DOHH2 (cell line): ENCODE results near the gene CCDC15.

Experiments used
- H3F3A ChIP-seq: fragments of 200-600 bp; sonication (generic), shearing (Covaris generic); 2 replicates; pipeline ENCODE4 v1.6.0; 2016; ENCODE audit warnings: antibody characterized with exemption, mild to moderate bottlenecking; ENCODE audit not compliant: control insufficient read depth, insufficient read depth
- H3K27ac ChIP-seq: fragments of 200-600 bp; sonication (generic); 2 replicates; pipeline ENCODE4 v1.5.1; 2014; ENCODE audit warnings: low read depth, mild to moderate bottlenecking, low read length, moderate library complexity
- H3K27me3 ChIP-seq: fragments of 200-600 bp; sonication (generic); 2 replicates; pipeline ENCODE4 v1.6.1; 2014; ENCODE audit warnings: mild to moderate bottlenecking, low read length, mixed read lengths; ENCODE audit not compliant: control insufficient read depth
- H3K36me3 ChIP-seq: fragments of 200-600 bp; sonication (generic); 2 replicates; pipeline ENCODE4 v1.6.1; 2014; ENCODE audit warnings: mild to moderate bottlenecking, low read length, moderate library complexity, mixed read lengths; ENCODE audit not compliant: control insufficient read depth
- H3K4me1 ChIP-seq: fragments of 200-600 bp; sonication (generic); 2 replicates; pipeline ENCODE4 v1.6.1; 2014; ENCODE audit warnings: mild to moderate bottlenecking, low read length, mixed read lengths; ENCODE audit not compliant: control insufficient read depth
- H3K4me2 ChIP-seq: fragments of 200-600 bp; sonication (generic); 2 replicates; pipeline ENCODE4 v1.6.0; 2014; ENCODE audit warnings: mild to moderate bottlenecking, low read length, moderate library complexity
- H3K4me3 ChIP-seq: fragments of 200-600 bp; sonication (generic); 2 replicates; pipeline ENCODE4 v1.5.1; 2014; ENCODE audit warnings: mild to moderate bottlenecking, low read length, mixed read lengths
- H3K79me2 ChIP-seq: fragments of 200-600 bp; sonication (generic); 2 replicates; pipeline ENCODE4 v1.6.1; 2014; ENCODE audit warnings: mild to moderate bottlenecking, low read length, mixed read lengths; ENCODE audit not compliant: control insufficient read depth
- H3K9me2 ChIP-seq: fragments of 200-600 bp; sonication (generic); replicated peaks from 2 replicates; pipeline ENCODE4 v1.6.1; 2014; ENCODE audit warnings: mild to moderate bottlenecking, low read length, mixed read lengths; ENCODE audit not compliant: control insufficient read depth
- H3K9me3 ChIP-seq: fragments of 200-600 bp; sonication (generic); 2 replicates; pipeline ENCODE4 v1.6.1; 2014; ENCODE audit warnings: antibody characterized with exemption, low read length, mixed read lengths; ENCODE audit not compliant: control insufficient read depth, insufficient read depth
- H4K20me1 ChIP-seq: fragments of 200-600 bp; sonication (generic); 2 replicates; pipeline ENCODE4 v1.6.0; 2014; ENCODE audit warnings: low read depth, mild to moderate bottlenecking, antibody characterized with exemption, low read length, moderate library complexity; ENCODE audit not compliant: control insufficient read depth, insufficient read depth
- EZH2phosphoT487 ChIP-seq: fragments of 200-600 bp; sonication (generic); IDR thresholded peaks from 2 replicates; pipeline ENCODE4 v1.6.1; 2017; ENCODE audit warnings: borderline replicate concordance, mild to moderate bottlenecking, antibody characterized with exemption, low read length, moderate library complexity, mixed read lengths
- TF ChIP-seq, protein P1 (sequence below): fragments of 200-600 bp; sonication (generic); IDR thresholded peaks from one replicate; pipeline ENCODE4 v1.5.1; 2014; ENCODE audit warnings: antibody characterized with exemption, mild to moderate bottlenecking, low read depth, low read length; ENCODE audit not compliant: poor library complexity, severe bottlenecking

The CCDC15 gene

DNA sequence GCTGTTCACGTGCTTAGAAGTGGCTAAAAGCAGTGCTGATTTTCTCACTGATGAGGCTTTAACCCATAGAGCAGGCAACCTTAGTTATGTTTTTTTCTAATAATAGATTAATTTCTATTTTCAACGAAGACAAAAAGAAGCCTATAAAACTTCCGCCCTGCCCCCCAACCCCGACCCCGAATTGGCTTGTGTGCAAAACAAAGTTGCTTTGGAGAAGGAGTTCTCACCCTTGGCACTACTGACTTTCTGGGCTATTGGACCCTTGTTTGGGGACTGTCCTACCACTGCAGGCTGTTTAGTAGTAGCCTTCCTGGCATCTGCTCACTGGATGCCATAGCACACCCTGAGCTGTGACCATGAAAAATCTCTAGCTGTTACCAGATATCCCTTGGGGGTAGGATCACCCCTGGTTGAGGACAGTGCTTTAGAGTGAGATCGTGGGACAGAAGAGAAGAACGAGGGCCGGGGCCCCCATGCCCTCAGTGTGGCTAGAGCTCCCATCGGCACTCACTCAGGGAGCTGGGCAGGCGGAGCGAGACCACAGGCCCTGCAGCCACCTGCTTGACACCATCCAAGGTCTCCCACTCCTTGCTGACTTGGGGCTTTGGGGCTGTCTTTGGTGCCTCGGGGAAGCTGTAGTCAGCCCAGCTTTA, 126.0 kb downstream of the CCDC15 start:
- Histone ChIP-seq H4K20me1 (no peaks in the 10 kb centered on the region), H3K4me2 (no peak overlapping the region), H3K9me2 (no peaks in the 10 kb centered on the region), H3K36me3 (no peaks in the 10 kb centered on the region), H3K27ac (no peak overlapping the region), H3K79me2 (no peaks in the 10 kb centered on the region), H3K9me3 (no peaks in the 10 kb centered on the region), H3F3A (no peaks in the 10 kb centered on the region), H3K27me3 (no peaks in the 10 kb centered on the region), H3K4me3 (no peak overlapping the region), H3K4me1 (no peaks in the 10 kb centered on the region)
- TF ChIP-seq, protein P1, sequence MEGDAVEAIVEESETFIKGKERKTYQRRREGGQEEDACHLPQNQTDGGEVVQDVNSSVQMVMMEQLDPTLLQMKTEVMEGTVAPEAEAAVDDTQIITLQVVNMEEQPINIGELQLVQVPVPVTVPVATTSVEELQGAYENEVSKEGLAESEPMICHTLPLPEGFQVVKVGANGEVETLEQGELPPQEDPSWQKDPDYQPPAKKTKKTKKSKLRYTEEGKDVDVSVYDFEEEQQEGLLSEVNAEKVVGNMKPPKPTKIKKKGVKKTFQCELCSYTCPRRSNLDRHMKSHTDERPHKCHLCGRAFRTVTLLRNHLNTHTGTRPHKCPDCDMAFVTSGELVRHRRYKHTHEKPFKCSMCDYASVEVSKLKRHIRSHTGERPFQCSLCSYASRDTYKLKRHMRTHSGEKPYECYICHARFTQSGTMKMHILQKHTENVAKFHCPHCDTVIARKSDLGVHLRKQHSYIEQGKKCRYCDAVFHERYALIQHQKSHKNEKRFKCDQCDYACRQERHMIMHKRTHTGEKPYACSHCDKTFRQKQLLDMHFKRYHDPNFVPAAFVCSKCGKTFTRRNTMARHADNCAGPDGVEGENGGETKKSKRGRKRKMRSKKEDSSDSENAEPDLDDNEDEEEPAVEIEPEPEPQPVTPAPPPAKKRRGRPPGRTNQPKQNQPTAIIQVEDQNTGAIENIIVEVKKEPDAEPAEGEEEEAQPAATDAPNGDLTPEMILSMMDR, result no peak
- TF ChIP-seq EZH2phosphoT487, result no peak

DNA sequence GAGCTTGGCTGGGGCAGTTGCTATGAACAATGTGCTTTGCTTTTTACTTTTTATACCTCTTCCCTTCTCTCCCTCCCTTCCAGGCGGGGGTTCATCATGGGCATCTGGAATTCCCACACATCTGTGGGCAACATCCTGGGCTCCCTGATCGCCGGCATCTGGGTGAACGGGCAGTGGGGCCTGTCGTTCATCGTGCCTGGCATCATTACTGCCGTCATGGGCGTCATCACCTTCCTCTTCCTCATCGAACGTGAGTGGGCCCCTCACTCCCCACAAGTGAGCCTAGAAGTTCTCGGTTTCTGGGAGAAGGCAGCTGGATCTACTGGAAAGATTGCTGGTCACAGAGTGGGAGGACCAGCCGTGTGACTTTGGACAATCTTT, 126.5 kb downstream of the CCDC15 start:
- Histone ChIP-seq H3K27ac (no peak overlapping the region), H3K9me2 (no peaks in the 10 kb centered on the region), H3F3A (no peaks in the 10 kb centered on the region), H3K4me3 (no peak overlapping the region), H4K20me1 (no peaks in the 10 kb centered on the region), H3K79me2 (no peaks in the 10 kb centered on the region), H3K36me3 (no peaks in the 10 kb centered on the region), H3K4me1 (no peaks in the 10 kb centered on the region), H3K9me3 (no peaks in the 10 kb centered on the region), H3K27me3 (no peaks in the 10 kb centered on the region), H3K4me2 (no peak overlapping the region)
- TF ChIP-seq EZH2phosphoT487, result no peak
- TF ChIP-seq, protein P1, result no peak

DNA sequence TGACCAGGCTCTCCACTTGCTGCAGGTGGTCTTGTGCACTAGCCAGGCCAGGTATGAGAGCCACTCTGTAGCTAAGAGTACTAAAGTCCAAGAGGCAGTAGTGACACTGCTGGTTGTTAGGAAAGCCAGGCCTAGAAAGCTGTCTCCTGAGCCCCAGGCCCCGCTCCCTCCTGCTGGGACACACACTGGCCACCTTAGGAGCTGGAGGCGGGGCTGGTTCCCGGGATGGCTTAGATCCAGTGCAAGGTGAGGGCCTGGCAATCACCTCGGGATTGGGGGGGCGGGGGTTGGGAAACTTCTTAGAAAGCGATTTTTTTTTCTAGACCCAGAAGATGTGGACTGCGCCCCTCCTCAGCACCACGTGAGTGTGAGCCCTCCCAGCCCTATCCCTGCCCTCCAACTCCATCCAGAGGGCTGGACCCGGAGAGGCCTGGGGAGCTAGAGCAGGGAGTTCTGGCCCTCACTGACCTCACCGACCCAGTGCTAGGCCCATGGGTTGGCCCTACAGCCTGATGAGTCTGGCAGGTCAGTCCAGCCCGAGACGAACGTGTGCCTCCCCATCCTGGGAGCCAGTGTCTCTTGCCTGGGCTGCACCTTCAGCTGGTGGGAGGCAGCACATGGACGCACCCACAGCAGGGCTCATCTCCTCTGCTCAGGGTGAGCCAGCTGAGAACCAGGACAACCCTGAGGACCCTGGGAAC, 127.2 kb downstream of the CCDC15 start:
- no peak overlapping the region for H3K27ac ChIP-seq
- H3K36me3 ChIP-seq, result no peaks in the 10 kb centered on the region
- H3K9me3 ChIP-seq, result no peaks in the 10 kb centered on the region
- H3K4me3 ChIP-seq, result no peak overlapping the region
- no peaks in the 10 kb centered on the region for H3K9me2 ChIP-seq
- no peaks in the 10 kb centered on the region for H3F3A ChIP-seq
- no peaks in the 10 kb centered on the region for H4K20me1 ChIP-seq
- TF ChIP-seq, protein P1, result no peak
- no peak for TF ChIP-seq EZH2phosphoT487
- no peaks in the 10 kb centered on the region for H3K4me1 ChIP-seq
- H3K27me3 ChIP-seq, result no peaks in the 10 kb centered on the region
- no peak overlapping the region for H3K4me2 ChIP-seq
- H3K79me2 ChIP-seq, result no peaks in the 10 kb centered on the region
